Prostate gland (tissue), 1 donor: ENCODE measurements around the gene DNAH6.

ENCODE experiments used
- POLR2A ChIP-seq: fragments of 450-650 bp; IDR thresholded peaks from one replicate; pipeline ENCODE4 v1.6.1; 2016; ENCODE audit warnings: antibody characterized with exemption, mild to moderate bottlenecking
- POLR2AphosphoS5 ChIP-seq: sonication (generic); formaldehyde crosslinking; IDR thresholded peaks from one replicate; pipeline ENCODE4 v1.6.1; 2017; ENCODE audit warnings: antibody characterized with exemption

DNA sequence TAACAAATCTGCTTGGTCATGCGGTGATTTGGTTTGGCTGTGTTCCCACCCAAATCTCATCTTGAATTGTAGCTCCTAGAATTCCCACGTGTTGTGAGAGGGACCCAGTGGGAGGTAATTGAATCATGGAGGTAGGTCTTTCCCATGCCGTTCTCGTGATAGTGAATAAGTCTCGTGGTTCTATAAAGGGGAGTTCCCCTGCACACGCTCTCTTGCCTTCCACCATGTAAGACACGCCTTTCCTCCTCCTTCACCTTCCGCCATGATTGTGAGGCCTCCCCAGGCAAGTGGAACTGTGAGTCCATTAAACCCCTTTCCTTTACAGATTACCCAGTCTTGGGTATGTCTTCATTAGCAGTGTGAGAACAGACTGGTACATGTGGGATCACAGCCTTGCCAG lies 327.8 kb downstream of the DNAH6 start:
- TF ChIP-seq POLR2A (no peak), POLR2AphosphoS5 (no peak)
